Endothelial cell of umbilical vein (primary cell): Measurements from ENCODE around the gene NR5A2.

Experiments used
- EZH2 ChIP-seq: IDR thresholded peaks from 2 replicates; pipeline ENCODE4 v1.6.1; 2012; ENCODE audit warnings: borderline replicate concordance, low read depth, mild to moderate bottlenecking, moderate library complexity, low read length, inconsistent platforms; ENCODE audit not compliant: severe bottlenecking
- JUN ChIP-seq: IDR thresholded peaks from 2 replicates; pipeline ENCODE4 v1.6.1; 2011; ENCODE audit warnings: borderline replicate concordance, low read depth; ENCODE audit not compliant: insufficient read length, insufficient read depth
- POLR2A ChIP-seq: IDR thresholded peaks from 2 replicates; pipeline ENCODE4 v1.6.1; 2012; ENCODE audit warnings: low read depth, mild to moderate bottlenecking, control low read depth, low read length
- POLR2AphosphoS5 ChIP-seq: IDR thresholded peaks from 2 replicates; pipeline ENCODE4 v1.6.1; 2012; ENCODE audit warnings: low read depth, mild to moderate bottlenecking, control low read depth, low read length, moderate library complexity; ENCODE audit not compliant: insufficient read depth
- TF ChIP-seq, protein P1 (sequence below), 2 donors: IDR thresholded peaks; 1 replicate in 1 of 2; 2 replicates in 1 of 2; pipeline ENCODE4 v1.5.1; 2011; ENCODE audit warnings: low read length in 2 of 2, mild to moderate bottlenecking in 2 of 2, moderate library complexity in 2 of 2, control low read depth in 1 of 2, inconsistent platforms in 1 of 2, low read depth in 1 of 2; ENCODE audit not compliant: insufficient read depth in 1 of 2; ENCODE audit errors: extremely low read depth in 1 of 2
- TF ChIP-seq, protein P2 (sequence below): IDR thresholded peaks from 2 replicates; pipeline ENCODE4 v1.6.1; 2011; ENCODE audit not compliant: insufficient read depth, insufficient read length

DNA sequence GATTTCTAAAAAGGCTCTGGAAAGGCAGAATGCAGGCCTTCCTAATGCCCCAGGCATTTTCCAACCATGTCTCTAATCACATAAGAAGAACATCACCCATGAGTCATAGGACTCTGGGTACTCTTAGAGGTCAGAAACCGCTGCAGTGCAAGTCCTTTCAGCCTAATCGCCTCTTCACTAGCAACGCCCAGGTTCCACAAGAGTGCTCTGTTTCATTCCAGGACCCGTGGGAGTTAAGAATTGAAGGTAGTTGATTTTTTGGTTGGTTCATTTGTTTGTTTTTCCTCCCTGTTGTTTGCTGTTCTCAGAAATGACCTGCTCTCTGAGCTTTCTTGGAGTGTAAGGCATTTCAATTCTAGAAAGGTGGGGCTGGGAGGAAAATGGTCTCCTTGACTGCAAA is 123.2 kb downstream of the NR5A2 start:
- no peak for TF ChIP-seq POLR2AphosphoS5
- TF ChIP-seq, protein P1, sequence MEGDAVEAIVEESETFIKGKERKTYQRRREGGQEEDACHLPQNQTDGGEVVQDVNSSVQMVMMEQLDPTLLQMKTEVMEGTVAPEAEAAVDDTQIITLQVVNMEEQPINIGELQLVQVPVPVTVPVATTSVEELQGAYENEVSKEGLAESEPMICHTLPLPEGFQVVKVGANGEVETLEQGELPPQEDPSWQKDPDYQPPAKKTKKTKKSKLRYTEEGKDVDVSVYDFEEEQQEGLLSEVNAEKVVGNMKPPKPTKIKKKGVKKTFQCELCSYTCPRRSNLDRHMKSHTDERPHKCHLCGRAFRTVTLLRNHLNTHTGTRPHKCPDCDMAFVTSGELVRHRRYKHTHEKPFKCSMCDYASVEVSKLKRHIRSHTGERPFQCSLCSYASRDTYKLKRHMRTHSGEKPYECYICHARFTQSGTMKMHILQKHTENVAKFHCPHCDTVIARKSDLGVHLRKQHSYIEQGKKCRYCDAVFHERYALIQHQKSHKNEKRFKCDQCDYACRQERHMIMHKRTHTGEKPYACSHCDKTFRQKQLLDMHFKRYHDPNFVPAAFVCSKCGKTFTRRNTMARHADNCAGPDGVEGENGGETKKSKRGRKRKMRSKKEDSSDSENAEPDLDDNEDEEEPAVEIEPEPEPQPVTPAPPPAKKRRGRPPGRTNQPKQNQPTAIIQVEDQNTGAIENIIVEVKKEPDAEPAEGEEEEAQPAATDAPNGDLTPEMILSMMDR (IDR thresholded peaks at IDR 0.05; ENCODE audit: extremely low read depth in 1 of 2, insufficient read depth in 1 of 2, low read depth in 1 of 2, low read length in 2 of 2): no peak
- no peak for TF ChIP-seq JUN
- no peak for TF ChIP-seq POLR2A
- TF ChIP-seq, protein P2, sequence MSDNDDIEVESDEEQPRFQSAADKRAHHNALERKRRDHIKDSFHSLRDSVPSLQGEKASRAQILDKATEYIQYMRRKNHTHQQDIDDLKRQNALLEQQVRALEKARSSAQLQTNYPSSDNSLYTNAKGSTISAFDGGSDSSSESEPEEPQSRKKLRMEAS: no peak
- TF ChIP-seq EZH2: no peak
